Activated CD8-positive, alpha-beta memory T cell treated with anti-CD3 and anti-CD28 coated beads for 36 hours (primary cell): ENCODE data around the gene LUM. TPM values are rescaled to one million over a fixed set of nuclear protein-coding genes. Genes with fewer than 3 reads are reported as not detected.

Experiments
- total RNA-seq, 2 experiments: library from RNA; stranded (reverse); gene quantifications; one replicate each; pipeline ENCODE4 v1.2.3, GENCODE V29; 2021

Gene LUM
- total RNA-seq, 2 experiments from 2014 or later = not detected

Other genes with a start within 250 kb of the LUM start
- gene CCER1, start 156.3 kb downstream of the LUM start, total RNA-seq = not detected
- not detected for gene EPYC, start 106.5 kb downstream of the LUM start, total RNA-seq
- gene KERA, start 53.5 kb downstream of the LUM start, total RNA-seq = not detected
- gene DCN, start 71.3 kb upstream of the LUM start, total RNA-seq = not detected